ENCODE results near the gene UBQLN1. TPM values are rescaled to one million over a fixed set of nuclear protein-coding genes. Genes with fewer than 3 reads are reported as not detected.
A peak's percentile ranks its signal among the peaks of the same experiment; 100 is the strongest.

The UBQLN1 gene
- total and polyA plus RNA-seq, 4 donors, result 31.4 to 93.1 (median 58.7) TPM

DNA sequence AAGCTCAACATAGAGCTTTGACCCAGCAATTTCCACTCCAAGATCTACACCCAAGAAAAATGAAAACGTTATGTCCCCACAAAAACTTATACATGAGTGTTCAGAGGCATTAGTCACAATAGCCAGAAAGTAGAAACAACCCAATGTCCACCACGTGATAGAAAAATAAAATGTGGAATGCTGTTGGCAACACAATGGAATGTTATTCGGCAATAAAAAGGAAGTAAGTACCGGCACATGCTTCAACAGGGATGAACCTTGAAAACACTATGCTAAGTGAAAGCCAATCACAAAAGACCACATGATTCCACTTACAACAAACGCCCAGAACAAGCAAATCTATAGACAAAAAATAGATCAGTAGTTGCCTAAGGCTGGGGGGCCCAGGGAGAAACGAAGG is 6.0 kb downstream of the UBQLN1 start:
- H3K27me3 ChIP-seq (ENCODE audit: control insufficient read depth in 1 of 2, insufficient read depth in 2 of 2, low read length in 1 of 2), result no peaks in the 10 kb centered on the region
- DNase-seq, result no peak
- peaks cover 4 to 8% of the 10 kb centered on the region in 2 donors for H3K4me1 ChIP-seq (ENCODE audit: control insufficient read depth in 1 of 2, insufficient read depth in 2 of 2, low read length in 2 of 2)
- ATAC-seq (ENCODE audit: low FRiP score), result no peak
- H3K4me3 ChIP-seq (ENCODE audit: low read length in 2 of 2), result no peak overlapping the region
- intact Hi-C loops (cut with DNase I), result no loop called here
- WGBS, 2 donors, result 18 to 19% methylated on average over 6 of the region's 6 CpGs
- H3K36me3 ChIP-seq (ENCODE audit: control insufficient read depth in 1 of 2, insufficient read depth in 2 of 2, low read length in 1 of 2), result no peaks in the 10 kb centered on the region
- no peaks in the 10 kb centered on the region for H3K9me3 ChIP-seq (ENCODE audit: control insufficient read depth, low read length)
- H3K27ac ChIP-seq (ENCODE audit: low read depth in 1 of 2, low read length in 2 of 2), result peak overlapping the region in 1 of 2 donors; percentile 28

DNA sequence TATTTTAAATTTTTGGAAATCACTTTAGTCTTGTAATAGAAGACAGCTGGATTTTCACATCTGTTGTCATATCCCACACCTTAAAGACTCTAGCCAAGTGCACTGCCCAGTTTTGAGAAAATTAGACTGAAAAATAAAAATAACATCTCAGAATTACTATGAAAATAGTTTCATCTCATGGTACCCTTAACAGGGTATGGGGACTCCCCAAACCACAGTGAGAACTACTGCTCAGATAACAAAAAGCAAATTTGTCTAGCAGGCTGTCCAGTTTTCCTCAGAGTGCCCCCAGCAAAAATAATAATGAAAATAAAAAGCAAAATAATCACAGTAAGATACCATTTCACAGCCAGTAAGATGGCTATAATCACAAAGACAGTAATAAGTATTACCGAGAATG is 6.5 kb downstream of the UBQLN1 start:
- DNase-seq, result no peak
- Histone ChIP-seq H3K27ac (ENCODE audit: low read depth in 1 of 2, low read length in 2 of 2) (peak overlapping the region in 1 of 2 donors; percentile 28), H3K36me3 (ENCODE audit: control insufficient read depth in 1 of 2, insufficient read depth in 2 of 2, low read length in 1 of 2) (no peaks in the 10 kb centered on the region), H3K27me3 (ENCODE audit: control insufficient read depth in 1 of 2, insufficient read depth in 2 of 2, low read length in 1 of 2) (no peaks in the 10 kb centered on the region), H3K9me3 (ENCODE audit: control insufficient read depth, low read length) (no peaks in the 10 kb centered on the region), H3K4me1 (ENCODE audit: control insufficient read depth in 1 of 2, insufficient read depth in 2 of 2, low read length in 2 of 2) (peaks cover 3 to 8% of the 10 kb centered on the region in 2 donors), H3K4me3 (ENCODE audit: low read length in 2 of 2) (no peak overlapping the region)
- 84 to 92% methylated on average over 1 of the region's 1 CpG for WGBS, 2 donors
- intact Hi-C loops (cut with DNase I), result no loop called here
- ATAC-seq (ENCODE audit: low FRiP score), result no peak

DNA sequence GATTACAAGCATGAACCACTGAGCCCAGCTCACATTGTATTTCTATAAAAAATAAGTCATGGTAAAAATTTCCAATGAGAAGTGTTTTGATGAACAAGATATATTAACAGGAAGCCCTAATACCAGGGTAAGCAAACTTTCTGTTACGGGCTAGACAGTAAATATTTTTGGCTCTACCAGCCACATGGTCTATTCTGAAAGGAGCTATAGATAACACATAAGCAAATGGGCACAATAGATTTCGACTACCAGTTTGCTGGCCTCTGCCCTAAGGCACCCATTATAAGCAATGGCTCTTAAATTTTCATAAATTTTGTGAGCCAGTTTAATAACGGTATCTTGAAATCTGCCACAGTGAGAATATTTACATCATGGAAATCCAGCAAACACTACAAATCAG is 8.1 kb downstream of the UBQLN1 start:
- no peak for ATAC-seq (ENCODE audit: low FRiP score)
- H3K27me3 ChIP-seq (ENCODE audit: control insufficient read depth in 1 of 2, insufficient read depth in 2 of 2, low read length in 1 of 2), result no peaks in the 10 kb centered on the region
- no peak overlapping the region for H3K4me3 ChIP-seq (ENCODE audit: low read length in 2 of 2)
- no peaks in the 10 kb centered on the region for H3K36me3 ChIP-seq (ENCODE audit: control insufficient read depth in 1 of 2, insufficient read depth in 2 of 2, low read length in 1 of 2)
- H3K4me1 ChIP-seq (ENCODE audit: control insufficient read depth in 1 of 2, insufficient read depth in 2 of 2, low read length in 2 of 2), result peaks cover 2 to 4% of the 10 kb centered on the region in 2 donors
- intact Hi-C loops (cut with DNase I), result no loop called here
- no peak overlapping the region for H3K27ac ChIP-seq (ENCODE audit: low read depth in 1 of 2, low read length in 2 of 2)
- no peaks in the 10 kb centered on the region for H3K9me3 ChIP-seq (ENCODE audit: control insufficient read depth, low read length)
- WGBS, 2 donors, result 84% methylated on average over 3 of the region's 3 CpGs
- DNase-seq, result no peak

DNA sequence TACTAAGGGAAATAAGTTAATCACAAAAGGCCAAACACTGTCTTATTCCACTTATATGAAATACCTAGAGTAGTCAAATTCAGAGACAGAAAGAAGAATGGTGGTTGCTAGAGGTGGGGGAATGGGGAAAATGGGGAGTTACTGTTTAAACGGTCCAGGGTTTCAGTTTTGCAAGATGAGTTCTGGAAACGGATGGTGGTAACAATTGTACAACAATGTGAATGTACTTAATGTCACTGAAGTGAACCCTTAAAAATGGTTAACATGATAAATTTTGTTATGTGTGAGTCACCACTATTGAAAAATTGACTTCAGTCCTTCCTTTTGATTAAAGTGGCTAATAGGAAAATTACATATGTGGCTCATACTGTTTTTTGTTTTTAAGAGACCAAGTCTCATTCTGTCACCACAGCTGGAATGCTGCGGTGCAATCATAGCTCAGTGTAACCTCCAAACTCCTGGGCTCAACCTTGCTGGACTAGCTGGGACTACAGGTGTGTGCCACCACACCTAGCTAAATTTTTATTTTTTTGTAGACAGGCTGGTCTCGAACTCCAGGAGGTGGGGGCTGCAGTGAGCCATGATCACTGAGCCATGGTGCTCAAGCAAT is 8.7 kb downstream of the UBQLN1 start:
- ATAC-seq (ENCODE audit: low FRiP score) (no peak), DNase-seq (no peak)
- H3K4me1 ChIP-seq (ENCODE audit: control insufficient read depth in 1 of 2, insufficient read depth in 2 of 2, low read length in 2 of 2), result peaks cover 2 to 4% of the 10 kb centered on the region in 2 donors
- intact Hi-C loops (cut with DNase I), result no loop called here
- H3K9me3 ChIP-seq (ENCODE audit: control insufficient read depth, low read length), result no peaks in the 10 kb centered on the region
- no peak overlapping the region for H3K4me3 ChIP-seq (ENCODE audit: low read length in 2 of 2)
- WGBS, 2 donors, result 72 to 75% methylated on average over 4 of the region's 4 CpGs
- no peaks in the 10 kb centered on the region for H3K27me3 ChIP-seq (ENCODE audit: control insufficient read depth in 1 of 2, insufficient read depth in 2 of 2, low read length in 1 of 2)
- no peaks in the 10 kb centered on the region for H3K36me3 ChIP-seq (ENCODE audit: control insufficient read depth in 1 of 2, insufficient read depth in 2 of 2, low read length in 1 of 2)
- H3K27ac ChIP-seq (ENCODE audit: low read depth in 1 of 2, low read length in 2 of 2), result no peak overlapping the region

DNA sequence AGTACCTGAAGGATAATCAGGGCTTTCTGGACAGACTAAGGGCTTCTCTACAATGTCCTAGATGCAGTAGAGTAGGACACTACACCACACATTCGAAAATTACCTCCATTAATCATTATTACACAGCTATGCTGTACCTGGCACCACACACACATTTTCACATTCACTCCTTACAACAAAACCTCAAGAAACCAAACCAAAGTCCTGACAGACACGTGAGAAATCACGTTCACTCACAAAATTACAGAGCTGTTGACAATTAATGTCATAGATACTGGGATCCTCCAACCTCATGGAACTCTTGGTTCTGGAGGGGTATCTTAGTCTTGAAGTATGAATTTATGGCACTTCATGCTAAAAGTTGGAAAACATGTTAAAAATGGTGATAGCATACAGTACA is 16.3 kb downstream of the UBQLN1 start:
- H3K4me1 ChIP-seq (ENCODE audit: control insufficient read depth in 1 of 2, insufficient read depth in 2 of 2, low read length in 2 of 2), result peaks cover 2 to 5% of the 10 kb centered on the region in 2 donors
- ATAC-seq (ENCODE audit: low FRiP score), result no peak
- H3K27me3 ChIP-seq (ENCODE audit: control insufficient read depth in 1 of 2, insufficient read depth in 2 of 2, low read length in 1 of 2), result no peaks in the 10 kb centered on the region
- WGBS, 2 donors, result 79 to 80% methylated on average over 3 of the region's 3 CpGs
- H3K27ac ChIP-seq (ENCODE audit: low read depth in 1 of 2, low read length in 2 of 2), result no peak overlapping the region
- H3K9me3 ChIP-seq (ENCODE audit: control insufficient read depth, low read length), result no peaks in the 10 kb centered on the region
- no peaks in the 10 kb centered on the region for H3K36me3 ChIP-seq (ENCODE audit: control insufficient read depth in 1 of 2, insufficient read depth in 2 of 2, low read length in 1 of 2)
- H3K4me3 ChIP-seq (ENCODE audit: low read length in 2 of 2), result no peak overlapping the region
- intact Hi-C loops (cut with DNase I), result no loop called here
- no peak for DNase-seq

DNA sequence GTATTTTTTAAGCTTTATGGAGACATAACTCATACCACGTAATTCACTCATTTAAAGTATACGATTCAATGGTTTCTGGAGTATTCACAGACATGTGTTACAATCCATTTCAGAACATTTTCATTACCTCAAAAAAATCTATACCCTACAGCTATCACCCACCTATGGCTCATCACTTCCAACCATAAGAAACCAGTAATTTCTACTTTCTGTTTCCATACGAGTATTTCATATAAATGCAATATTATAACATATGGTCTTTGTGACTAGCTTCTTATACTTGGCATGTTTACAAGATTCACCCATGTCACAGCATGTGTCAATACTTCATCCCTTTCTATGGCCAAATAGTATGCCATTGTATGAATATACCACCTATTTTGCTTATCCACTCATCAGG is 18.8 kb downstream of the UBQLN1 start:
- intact Hi-C loops (cut with DNase I), result no loop called here
- H3K9me3 ChIP-seq (ENCODE audit: control insufficient read depth, low read length), result no peaks in the 10 kb centered on the region
- no peak overlapping the region for H3K4me3 ChIP-seq (ENCODE audit: low read length in 2 of 2)
- DNase-seq (no peak), ATAC-seq (ENCODE audit: low FRiP score) (no peak)
- peaks cover 2 to 5% of the 10 kb centered on the region in 2 donors for H3K4me1 ChIP-seq (ENCODE audit: control insufficient read depth in 1 of 2, insufficient read depth in 2 of 2, low read length in 2 of 2)
- H3K27ac ChIP-seq (ENCODE audit: low read depth in 1 of 2, low read length in 2 of 2), result no peak overlapping the region
- H3K36me3 ChIP-seq (ENCODE audit: control insufficient read depth in 1 of 2, insufficient read depth in 2 of 2, low read length in 1 of 2), result no peaks in the 10 kb centered on the region
- H3K27me3 ChIP-seq (ENCODE audit: control insufficient read depth in 1 of 2, insufficient read depth in 2 of 2, low read length in 1 of 2), result no peaks in the 10 kb centered on the region
- 84 to 87% methylated on average over 3 of the region's 3 CpGs for WGBS, 2 donors

DNA sequence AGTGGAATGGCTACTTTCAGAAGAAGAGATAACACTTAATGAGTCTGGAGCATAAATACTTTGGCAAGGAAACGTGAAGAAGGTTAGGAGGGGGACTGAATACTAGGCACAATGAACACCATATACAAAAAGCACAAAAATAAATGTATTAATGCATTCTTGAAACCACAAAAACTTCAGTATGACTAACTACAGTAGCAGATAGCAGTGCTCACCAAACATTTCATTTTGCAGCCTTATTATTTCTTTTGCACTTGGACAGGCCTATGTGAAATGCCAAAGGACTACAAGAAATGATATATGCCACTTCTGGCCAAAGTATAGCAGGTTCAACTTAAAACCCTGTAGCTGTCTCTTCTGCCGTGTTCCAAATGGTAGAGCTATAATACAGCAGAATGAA is 26.3 kb downstream of the UBQLN1 start:
- WGBS, 2 donors, result 72% methylated on average over 2 of the region's 2 CpGs
- ATAC-seq (ENCODE audit: low FRiP score) (no peak), DNase-seq (no peak)
- Histone ChIP-seq H3K36me3 (ENCODE audit: control insufficient read depth in 1 of 2, insufficient read depth in 2 of 2, low read length in 1 of 2) (peaks cover 6 to 10% of the 10 kb centered on the region in 2 donors), H3K9me3 (ENCODE audit: control insufficient read depth, low read length) (no peaks in the 10 kb centered on the region), H3K4me3 (ENCODE audit: low read length in 2 of 2) (no peak overlapping the region), H3K27me3 (ENCODE audit: control insufficient read depth in 1 of 2, insufficient read depth in 2 of 2, low read length in 1 of 2) (no peaks in the 10 kb centered on the region), H3K27ac (ENCODE audit: low read depth in 1 of 2, low read length in 2 of 2) (no peak overlapping the region), H3K4me1 (ENCODE audit: control insufficient read depth in 1 of 2, insufficient read depth in 2 of 2, low read length in 2 of 2) (no peaks in the 10 kb centered on the region)
- intact Hi-C loops (cut with DNase I), result no loop called here

DNA sequence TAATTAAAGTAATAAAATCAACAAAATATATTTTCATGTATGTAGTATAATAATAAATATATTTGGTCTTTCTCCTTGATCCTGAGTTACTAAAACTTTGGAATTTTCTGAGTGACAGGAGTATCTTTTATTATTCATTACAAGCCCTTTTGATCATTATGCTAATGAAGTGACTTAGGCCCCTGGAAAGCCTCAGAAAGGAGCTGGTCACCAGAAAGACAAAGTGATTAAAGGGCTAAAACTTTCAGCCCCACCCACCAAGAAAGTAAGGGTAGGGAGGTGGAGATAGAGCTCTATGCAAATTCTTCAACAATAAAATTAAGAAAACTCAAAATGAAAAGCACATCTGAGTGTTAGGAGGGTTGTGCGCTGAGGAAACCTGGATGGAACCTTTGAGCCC is 27.5 kb downstream of the UBQLN1 start:
- ATAC-seq (ENCODE audit: low FRiP score) (no peak), DNase-seq (no peak)
- Histone ChIP-seq H3K4me3 (ENCODE audit: low read length in 2 of 2) (no peak overlapping the region), H3K27me3 (ENCODE audit: control insufficient read depth in 1 of 2, insufficient read depth in 2 of 2, low read length in 1 of 2) (no peaks in the 10 kb centered on the region), H3K4me1 (ENCODE audit: control insufficient read depth in 1 of 2, insufficient read depth in 2 of 2, low read length in 2 of 2) (no peaks in the 10 kb centered on the region), H3K9me3 (ENCODE audit: control insufficient read depth, low read length) (no peaks in the 10 kb centered on the region), H3K27ac (ENCODE audit: low read depth in 1 of 2, low read length in 2 of 2) (no peak overlapping the region), H3K36me3 (ENCODE audit: control insufficient read depth in 1 of 2, insufficient read depth in 2 of 2, low read length in 1 of 2) (peaks cover 6 to 10% of the 10 kb centered on the region in 2 donors)
- intact Hi-C loops (cut with DNase I), result no loop called here
- 100% methylated on average over 1 of the region's 1 CpG for WGBS, 2 donors

DNA sequence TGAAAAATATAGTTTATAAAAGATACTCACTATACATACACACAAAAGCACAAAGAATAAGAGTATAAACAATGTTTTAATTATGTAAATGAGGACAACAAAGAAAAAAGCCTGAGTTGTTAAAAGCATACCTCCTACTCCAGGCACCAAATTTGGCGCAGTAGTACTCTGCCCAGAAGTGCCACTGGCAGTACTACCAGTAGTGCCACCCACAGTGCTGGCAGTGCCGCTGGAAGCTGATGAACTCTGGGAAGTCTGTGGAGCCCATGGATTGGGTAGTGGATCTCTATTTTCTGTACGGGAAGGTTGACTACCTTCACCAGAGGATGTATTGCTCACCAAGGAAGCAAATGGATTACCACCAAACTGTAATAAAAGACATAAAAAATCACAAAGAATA is 30.2 kb downstream of the UBQLN1 start:
- H3K27ac ChIP-seq (ENCODE audit: low read depth in 1 of 2, low read length in 2 of 2), result no peak overlapping the region
- no peak for ATAC-seq (ENCODE audit: low FRiP score)
- no peaks in the 10 kb centered on the region for H3K27me3 ChIP-seq (ENCODE audit: control insufficient read depth in 1 of 2, insufficient read depth in 2 of 2, low read length in 1 of 2)
- no peak for DNase-seq
- intact Hi-C loops (cut with DNase I), result no loop called here
- H3K9me3 ChIP-seq (ENCODE audit: control insufficient read depth, low read length), result no peaks in the 10 kb centered on the region
- no peaks in the 10 kb centered on the region for H3K4me1 ChIP-seq (ENCODE audit: control insufficient read depth in 1 of 2, insufficient read depth in 2 of 2, low read length in 2 of 2)
- WGBS, 2 donors, result 93 to 96% methylated on average over 3 of the region's 3 CpGs
- peaks cover 8 to 10% of the 10 kb centered on the region in 2 donors for H3K36me3 ChIP-seq (ENCODE audit: control insufficient read depth in 1 of 2, insufficient read depth in 2 of 2, low read length in 1 of 2)
- no peak overlapping the region for H3K4me3 ChIP-seq (ENCODE audit: low read length in 2 of 2)
